Lung (tissue), 12 donors: ENCODE results near the gene KHSRP. TPM values are rescaled to one million over a fixed set of nuclear protein-coding genes. Genes with fewer than 3 reads are reported as not detected.

ENCODE experiments used
- ATAC-seq: fragments of 200-7000 bp; cut with Tn5 transposase; one replicate; pipeline ENCODE4 v1.9.1; 2020; ENCODE audit warnings: moderate number of reproducible peaks; ENCODE audit not compliant: insufficient read depth, low FRiP score
- DNase-seq, 3 donors: peaks; one replicate each; pipeline ENCODE4 v3.0.0-alpha.2; 2013 to 2017
- H3K27ac ChIP-seq, 2 donors: one replicate each; pipeline ENCODE4 v1.5.1; 2013; ENCODE audit warnings: mild to moderate bottlenecking in 2 of 2, moderate library complexity in 2 of 2, control low read depth in 1 of 2, inconsistent platforms in 1 of 2, low read depth in 1 of 2, low read length in 1 of 2
- H3K27me3 ChIP-seq, 3 donors: one replicate each; pipeline ENCODE4 v1.5.1; 2013; ENCODE audit warnings: low read length in 2 of 3; ENCODE audit not compliant: control insufficient read depth in 3 of 3, insufficient read depth in 3 of 3
- H3K36me3 ChIP-seq, 4 donors: one replicate each; pipeline ENCODE4 v1.5.1; 2013; ENCODE audit warnings: low read length in 4 of 4, mild to moderate bottlenecking in 1 of 4, moderate library complexity in 1 of 4; ENCODE audit not compliant: control insufficient read depth in 4 of 4, insufficient read depth in 4 of 4
- H3K4me1 ChIP-seq, 5 donors: one replicate each; pipeline ENCODE4 v1.5.1; 2013; ENCODE audit warnings: low read length in 5 of 5, mild to moderate bottlenecking in 2 of 5, moderate library complexity in 1 of 5; ENCODE audit not compliant: control insufficient read depth in 5 of 5, insufficient read depth in 5 of 5
- H3K4me3 ChIP-seq: one replicate; pipeline ENCODE4 v1.5.1; 2013; ENCODE audit warnings: mild to moderate bottlenecking, control low read depth, moderate library complexity
- H3K9ac ChIP-seq, 2 donors: one replicate each; pipeline ENCODE4 v1.5.1; 2013; ENCODE audit warnings: low read length in 2 of 2, control low read depth in 1 of 2; ENCODE audit not compliant: insufficient read depth in 1 of 2
- H3K9me3 ChIP-seq, 4 donors: one replicate each; pipeline ENCODE4 v1.5.1; 2013; ENCODE audit warnings: low read length in 3 of 4, mild to moderate bottlenecking in 1 of 4, moderate library complexity in 1 of 4; ENCODE audit not compliant: control insufficient read depth in 4 of 4, insufficient read depth in 3 of 4
- WGBS, 2 donors: extraction: QIAGEN DNeasy Blood & Tissue Kit; methylation state at CpG; one replicate each; pipeline ENCODE4 v1.1.7; 2013; 5-methylcytosine and 5-hydroxymethylcytosine counted together
- polyA plus RNA-seq, 2 donors: library from polyadenylated mRNA; stranded (reverse); fragments of 200-250 nt; gene quantifications; one replicate each; pipeline ENCODE4 v1.2.1, GENCODE V29; 2013
- total RNA-seq, 2 donors: library from RNA; depleted of rRNA in 1 of 2; stranded (reverse); fragments of >200 nt in 1 of 2; gene quantifications; one replicate each; pipeline ENCODE4 v1.2.1, GENCODE V29; 2014 to 2021
- TF ChIP-seq, protein P1 (sequence below): IDR thresholded peaks from 2 replicates; pipeline ENCODE4 v1.5.1; 2012; ENCODE audit warnings: mild to moderate bottlenecking; ENCODE audit errors: control extremely low read depth, extremely low read depth
- donor health status: control.
- donor health status: control.
- donor health status: Bipolar disorder and iron deficiency.
- donor health status: healthy.
- donor health status: DM: yes; HTN: yes; CAD: no.

KHSRP gene
- total and polyA plus RNA-seq, 4 donors: 116 to 204 (median 141) TPM

DNA sequence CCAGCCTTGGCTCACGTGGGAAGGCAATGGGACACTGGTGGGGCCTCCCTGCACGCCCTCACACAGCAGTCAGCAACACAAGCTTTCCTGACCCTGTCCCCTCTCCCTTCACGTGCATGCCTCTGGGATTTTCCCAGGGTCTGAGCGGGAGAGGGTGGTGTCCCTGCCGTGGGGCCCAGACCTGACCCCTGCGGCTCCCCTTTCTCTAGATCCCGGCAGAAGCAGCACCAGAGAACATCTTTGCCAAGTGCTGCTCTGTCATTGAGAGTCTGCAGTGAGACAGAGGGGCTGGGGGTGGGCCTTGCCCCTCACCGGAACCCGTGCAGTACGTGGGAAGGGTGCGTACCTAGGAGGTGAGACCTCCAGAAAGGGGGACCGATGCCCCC, 12.6 kb downstream of the KHSRP start:
- TF ChIP-seq, protein P1, sequence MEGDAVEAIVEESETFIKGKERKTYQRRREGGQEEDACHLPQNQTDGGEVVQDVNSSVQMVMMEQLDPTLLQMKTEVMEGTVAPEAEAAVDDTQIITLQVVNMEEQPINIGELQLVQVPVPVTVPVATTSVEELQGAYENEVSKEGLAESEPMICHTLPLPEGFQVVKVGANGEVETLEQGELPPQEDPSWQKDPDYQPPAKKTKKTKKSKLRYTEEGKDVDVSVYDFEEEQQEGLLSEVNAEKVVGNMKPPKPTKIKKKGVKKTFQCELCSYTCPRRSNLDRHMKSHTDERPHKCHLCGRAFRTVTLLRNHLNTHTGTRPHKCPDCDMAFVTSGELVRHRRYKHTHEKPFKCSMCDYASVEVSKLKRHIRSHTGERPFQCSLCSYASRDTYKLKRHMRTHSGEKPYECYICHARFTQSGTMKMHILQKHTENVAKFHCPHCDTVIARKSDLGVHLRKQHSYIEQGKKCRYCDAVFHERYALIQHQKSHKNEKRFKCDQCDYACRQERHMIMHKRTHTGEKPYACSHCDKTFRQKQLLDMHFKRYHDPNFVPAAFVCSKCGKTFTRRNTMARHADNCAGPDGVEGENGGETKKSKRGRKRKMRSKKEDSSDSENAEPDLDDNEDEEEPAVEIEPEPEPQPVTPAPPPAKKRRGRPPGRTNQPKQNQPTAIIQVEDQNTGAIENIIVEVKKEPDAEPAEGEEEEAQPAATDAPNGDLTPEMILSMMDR: no peak
- Histone ChIP-seq H3K4me3 (no peak overlapping the region), H3K9ac (peak overlapping the region; percentile 26 to 33), H3K27ac (no peak overlapping the region), H3K36me3 (peaks cover 3 to 32% (median 21%) of the 10 kb centered on the region in 4 donors), H3K27me3 (no peaks in the 10 kb centered on the region), H3K9me3 (no peaks in the 10 kb centered on the region), H3K4me1 (peaks cover 0 to 31% (median 10%) of the 10 kb centered on the region in 5 donors)
- no peak for ATAC-seq
- DNase-seq: peak in 1 of 3 donors; percentile 24
- 76 to 82% methylated on average over 12 of the region's 12 CpGs for WGBS, 2 donors

DNA sequence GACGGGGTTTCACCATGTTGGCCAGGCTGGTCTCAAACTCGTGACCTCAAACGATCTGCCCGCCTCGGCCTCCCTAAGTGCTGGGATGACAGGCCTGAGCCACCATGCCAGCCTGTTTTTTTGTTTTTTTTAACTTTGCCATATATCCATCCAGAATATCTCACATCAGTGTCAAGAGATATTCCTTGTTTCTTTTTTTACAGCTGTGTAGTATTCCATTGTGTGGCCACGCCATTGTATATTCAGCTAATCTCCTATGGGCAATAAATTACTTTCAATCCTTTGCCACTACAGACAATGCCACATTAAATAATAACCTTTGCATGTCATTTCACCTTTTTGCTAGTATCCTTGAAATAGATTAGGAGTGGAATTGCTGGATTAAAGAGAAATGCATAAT, 15.3 kb downstream of the KHSRP start:
- Histone ChIP-seq H3K9ac (no peak overlapping the region), H3K4me1 (peaks cover 0 to 25% (median 10%) of the 10 kb centered on the region in 5 donors), H3K36me3 (peaks cover 0 to 6% (median 0%) of the 10 kb centered on the region in 4 donors), H3K27me3 (no peaks in the 10 kb centered on the region), H3K4me3 (no peak overlapping the region), H3K9me3 (no peaks in the 10 kb centered on the region), H3K27ac (no peak overlapping the region)
- WGBS, 2 donors: 92 to 96% methylated on average over 6 of the region's 6 CpGs
- ATAC-seq (no peak), DNase-seq (no peak)
- TF ChIP-seq, protein P1: no peak

DNA sequence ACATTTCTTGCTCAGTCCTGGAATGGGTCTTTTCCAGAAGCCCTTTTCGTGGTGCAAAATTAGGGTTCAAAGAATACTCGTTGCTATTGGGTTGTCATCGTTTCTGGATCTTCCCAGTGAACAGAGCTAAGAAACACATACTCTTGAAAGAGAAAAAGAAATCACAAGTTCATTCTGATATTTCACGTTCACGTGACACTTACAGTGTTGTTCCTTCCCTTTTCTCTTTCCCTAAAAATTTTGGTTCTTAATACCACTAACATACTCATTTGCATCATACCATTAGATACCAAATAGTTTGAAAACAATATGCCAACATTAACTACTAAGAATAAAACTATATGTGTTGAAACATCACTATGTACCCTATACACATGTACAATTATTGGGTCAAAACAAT, 18.2 kb downstream of the KHSRP start:
- Histone ChIP-seq H3K4me1 (peaks cover 0 to 6% (median 0%) of the 10 kb centered on the region in 5 donors), H3K4me3 (no peak overlapping the region), H3K9ac (no peak overlapping the region), H3K9me3 (no peaks in the 10 kb centered on the region), H3K27me3 (no peaks in the 10 kb centered on the region), H3K27ac (no peak overlapping the region), H3K36me3 (no peaks in the 10 kb centered on the region)
- DNase-seq (no peak), ATAC-seq (no peak)
- 79 to 80% methylated on average over 5 of the region's 5 CpGs for WGBS, 2 donors
- TF ChIP-seq, protein P1: no peak
